Dedifferentiated amniotic fluid mesenchymal stem cell (primary cell): ENCODE measurements around the gene LYPD6.

ENCODE experiments used
- DNase-seq: peaks from one replicate; pipeline ENCODE4 v3.0.0-alpha.2; 2016; ENCODE audit errors: extremely low spot score

Gene LYPD6

GRCh38 chr2:149348291-149348690 lies 17.9 kb downstream of the LYPD6 start:
- no peak for DNase-seq

- no peak for DNase-seq
These were observed 23.0 kb downstream of the LYPD6 start for GRCh38 chr2:149353421-149353820.

GRCh38 chr2:149355716-149356422 lies 25.5 kb downstream of the LYPD6 start:
- DNase-seq = no peak

- DNase-seq = no peak
These were observed 26.7 kb downstream of the LYPD6 start for GRCh38 chr2:149357058-149357457.

- no peak for DNase-seq
These were observed 29.7 kb downstream of the LYPD6 start for GRCh38 chr2:149360106-149360505.

GRCh38 chr2:149363958-149364357 lies 33.6 kb downstream of the LYPD6 start:
- peak; percentile 18 for DNase-seq

DNA sequence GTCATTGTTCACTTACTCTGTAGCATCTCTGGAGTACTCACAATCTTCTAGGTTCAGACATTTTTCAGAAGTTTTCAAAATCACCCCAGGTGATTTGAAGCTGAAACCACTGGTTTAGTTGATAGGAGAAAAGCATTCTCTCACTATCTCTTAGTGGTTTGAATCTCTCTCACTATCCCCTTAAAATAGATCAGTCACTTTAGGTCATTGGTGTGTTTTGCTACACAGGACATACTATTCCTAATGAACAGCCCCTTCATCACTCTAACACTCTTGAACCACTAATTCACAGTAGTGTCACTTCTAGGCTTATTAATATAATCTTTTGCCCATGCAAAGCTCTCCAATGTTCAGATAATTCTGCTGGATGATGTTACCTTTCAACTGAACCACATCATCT lies 34.5 kb downstream of the LYPD6 start:
- DNase-seq = no peak

DNA sequence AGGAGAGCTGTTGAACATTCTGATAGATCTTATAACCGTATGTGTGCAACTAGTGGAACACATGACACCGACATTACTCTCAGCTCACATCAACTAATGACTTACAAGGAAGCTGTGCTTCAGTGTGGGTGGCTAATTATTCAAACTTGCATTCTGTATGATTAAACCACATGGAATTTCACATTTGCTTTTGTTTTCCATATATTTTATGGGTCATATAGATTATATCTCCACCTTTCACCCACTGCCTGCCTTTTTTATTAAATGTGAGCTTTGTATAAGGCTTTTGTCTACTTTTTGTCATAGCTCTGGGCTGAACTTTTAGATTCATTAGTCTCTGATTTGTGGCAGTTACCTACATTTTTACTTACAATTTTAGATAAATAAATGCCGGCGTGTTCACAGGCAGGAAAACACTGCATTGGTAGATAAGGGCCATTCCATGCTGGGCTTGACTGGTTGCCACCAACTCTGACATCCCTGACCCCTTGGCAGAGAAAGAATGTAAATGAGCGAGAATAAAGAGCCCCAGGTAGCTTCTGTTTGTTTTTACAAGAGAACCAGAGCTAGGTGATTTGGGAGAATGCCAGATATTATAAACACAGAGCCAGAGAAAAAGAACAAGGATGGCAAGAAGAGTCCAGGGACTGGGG lies 35.7 kb downstream of the LYPD6 start:
- DNase-seq = no peak

GRCh38 chr2:149370061-149370775 lies 39.8 kb downstream of the LYPD6 start:
- DNase-seq = no peak

DNA sequence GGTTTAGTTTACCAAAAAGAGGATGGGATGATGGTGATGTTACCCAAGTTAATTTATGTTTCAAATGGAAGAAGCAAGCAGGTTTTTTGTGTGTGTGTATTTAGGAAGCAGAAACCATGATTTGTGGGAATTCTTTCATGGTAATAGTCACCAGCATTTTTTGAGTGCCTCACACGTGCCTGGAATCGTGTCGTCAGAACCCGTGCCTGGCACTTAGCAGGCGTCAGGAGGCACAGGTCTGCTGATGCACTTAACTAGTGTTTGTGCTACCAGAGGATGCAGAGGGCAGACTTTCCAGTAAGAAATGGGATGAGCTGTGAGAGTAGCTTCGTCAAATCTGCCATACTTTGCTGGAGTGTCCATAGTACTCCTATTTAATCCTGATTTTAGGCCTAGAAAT lies 41.1 kb downstream of the LYPD6 start:
- DNase-seq = no peak

GRCh38 chr2:149375801-149376361 lies 45.5 kb downstream of the LYPD6 start:
- peak; percentile 19 for DNase-seq

DNA sequence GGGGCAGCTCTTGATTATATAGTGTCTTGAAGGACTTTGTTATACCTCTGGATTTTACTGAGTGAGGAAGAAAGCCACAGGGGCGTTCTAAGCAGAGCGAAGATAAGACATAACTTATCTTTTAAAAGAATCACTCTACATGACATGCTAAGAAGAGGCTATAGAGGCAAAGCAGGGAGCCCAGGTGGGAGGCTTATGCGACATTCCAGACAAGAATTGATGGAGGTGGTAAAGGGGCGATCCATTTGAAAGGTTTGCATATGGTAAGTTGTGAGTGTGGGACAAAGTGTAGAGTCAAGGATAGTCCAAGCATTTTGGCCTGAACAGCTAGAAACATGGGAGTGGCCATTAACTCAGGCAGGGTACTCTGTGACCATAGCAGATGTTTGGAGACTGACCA lies 49.8 kb downstream of the LYPD6 start:
- DNase-seq = no peak

DNA sequence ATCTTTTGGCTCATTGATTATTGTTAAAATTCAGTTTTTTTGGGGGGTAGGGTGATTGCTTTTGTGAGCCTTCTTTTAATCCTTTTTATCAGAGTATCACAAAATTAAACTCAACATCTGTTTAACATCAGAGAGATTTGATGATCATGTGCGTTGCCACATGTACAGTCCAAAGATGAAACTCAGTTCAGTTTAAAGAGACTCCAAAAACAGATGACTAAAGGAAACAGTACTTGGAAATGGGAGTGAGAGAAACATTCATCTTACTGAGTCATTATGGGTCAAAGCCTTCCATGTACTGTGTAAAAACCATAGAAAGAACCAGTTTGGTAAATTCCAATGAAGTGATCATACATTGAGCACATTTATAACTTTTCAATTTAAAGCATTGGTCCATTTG lies 53.0 kb downstream of the LYPD6 start:
- DNase-seq = peak; percentile 66

GRCh38 chr2:149385350-149385749 lies 55.0 kb downstream of the LYPD6 start:
- no peak for DNase-seq

DNA sequence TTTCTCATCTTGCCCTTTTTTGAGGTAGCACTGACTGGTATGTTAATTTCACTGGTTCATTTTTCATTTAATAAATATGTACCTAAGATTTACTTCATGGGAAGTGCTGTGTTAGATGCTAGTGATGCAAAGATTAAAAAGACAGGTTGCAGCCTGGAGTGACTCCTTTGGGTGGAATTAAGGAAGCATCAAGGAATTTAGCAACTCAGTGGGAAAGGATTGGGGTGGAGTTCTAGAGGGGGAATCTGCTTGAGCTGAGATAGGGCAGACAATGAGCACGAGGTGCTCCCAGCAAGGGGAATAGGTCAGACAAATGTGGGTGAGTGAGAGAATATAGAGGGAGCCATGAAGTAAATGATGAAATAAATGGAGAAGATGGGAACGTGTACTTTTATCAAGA lies 57.0 kb downstream of the LYPD6 start:
- no peak for DNase-seq

DNA sequence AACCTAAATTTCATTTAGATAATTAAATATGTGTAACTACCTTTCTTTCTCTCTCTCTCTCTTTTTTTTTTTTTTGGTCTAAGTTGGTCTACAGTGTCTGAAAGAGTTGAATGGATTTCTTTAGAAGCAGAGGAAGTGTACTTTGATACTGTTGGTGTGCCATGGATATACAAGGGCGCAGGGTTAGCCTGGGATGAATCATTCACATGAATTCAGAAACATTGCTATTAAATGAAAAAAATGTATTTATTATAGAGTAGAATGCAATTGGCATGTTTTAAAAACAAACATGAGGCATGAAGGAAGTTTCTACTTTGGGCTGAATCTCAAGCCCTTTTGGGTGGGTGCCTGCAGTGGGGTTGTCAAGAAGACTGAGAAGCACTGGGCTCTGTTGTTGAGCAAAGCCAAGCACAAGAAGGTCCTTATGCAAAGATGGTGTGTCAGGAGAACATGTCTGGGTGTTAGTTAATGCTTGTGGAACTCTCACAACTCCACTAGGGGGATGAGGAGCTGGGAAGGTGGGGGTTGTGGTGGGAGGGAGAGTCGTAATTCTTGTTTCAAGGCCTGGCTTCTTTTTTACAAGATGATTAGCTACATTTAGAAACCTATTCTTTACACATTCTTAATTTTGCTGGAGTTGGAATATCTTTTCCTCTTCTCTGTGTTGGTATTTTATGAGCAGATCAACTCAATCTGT lies 57.9 kb downstream of the LYPD6 start:
- DNase-seq = no peak

GRCh38 chr2:149389506-149390167 lies 59.2 kb downstream of the LYPD6 start:
- DNase-seq = no peak

DNA sequence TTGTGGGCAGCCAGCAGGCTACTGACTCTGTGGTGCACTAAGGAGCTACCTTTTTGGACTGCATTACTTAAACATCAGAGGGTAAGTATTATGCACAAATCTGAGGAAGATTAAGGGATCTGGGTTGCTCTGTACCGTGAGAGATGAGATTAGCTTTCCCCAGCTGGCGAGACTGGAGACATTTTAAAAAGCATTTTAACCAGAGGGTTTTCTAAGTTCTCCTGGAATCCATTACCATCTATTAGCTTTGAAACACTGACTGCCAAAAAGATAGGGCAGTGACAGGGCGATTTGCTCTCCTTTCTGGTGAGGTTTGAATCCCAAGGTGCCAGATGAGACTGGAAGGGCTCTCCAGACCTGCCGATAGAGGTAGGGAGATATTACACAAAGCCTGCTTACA lies 63.2 kb downstream of the LYPD6 start:
- DNase-seq = no peak

DNA sequence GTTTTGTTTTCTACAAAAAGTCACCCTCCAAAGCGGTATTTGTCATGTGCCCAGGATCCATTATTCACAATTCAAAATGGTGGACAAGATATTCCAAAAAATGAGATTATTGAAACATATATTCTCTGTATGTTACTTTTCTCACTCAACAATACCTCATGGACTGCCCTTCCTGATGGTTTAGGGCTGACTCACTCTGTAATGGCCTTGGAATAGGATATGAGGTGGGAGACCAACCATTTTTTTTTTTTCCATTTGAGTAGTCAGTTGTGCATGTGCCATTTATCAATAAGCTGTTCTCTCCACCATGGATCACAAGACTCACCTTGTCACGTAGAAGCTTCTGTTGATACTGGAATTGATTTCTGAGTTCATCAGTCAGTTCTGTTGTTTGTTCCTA lies 64.5 kb downstream of the LYPD6 start:
- DNase-seq = no peak

- DNase-seq = no peak
These were observed 69.7 kb downstream of the LYPD6 start for GRCh38 chr2:149399934-149400615.

DNA sequence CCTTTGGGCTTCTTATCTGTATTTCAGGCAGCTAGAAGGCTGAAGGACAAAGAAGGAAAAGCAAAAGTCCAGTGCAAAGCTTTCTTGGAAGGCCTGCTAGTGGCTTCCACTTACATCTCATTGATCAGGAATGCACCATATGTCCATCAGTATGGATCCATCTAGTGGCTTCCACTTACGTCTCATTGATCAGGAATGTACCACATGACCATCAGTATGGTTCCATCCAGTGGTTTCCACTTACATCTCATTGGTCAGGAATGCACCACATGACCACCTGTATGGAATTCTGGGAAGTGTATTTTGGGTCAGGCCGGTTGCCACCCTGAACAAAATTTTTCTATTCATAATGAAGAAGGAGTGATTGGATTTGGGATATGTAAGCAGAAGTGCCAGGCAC lies 70.6 kb downstream of the LYPD6 start:
- no peak for DNase-seq
